T-helper 1 cell treated with Interleukin-12 subunit alpha and Interleukin-12 subunit beta and Interleukin-4 antibody, amounts not matched to agents 30 ng/mL and 1 ng/mL, for 36 hours (primary cell): ENCODE measurements around the gene HS3ST4. TPM values are rescaled to one million over a fixed set of nuclear protein-coding genes. Genes with fewer than 3 reads are reported as not detected.
"Not testable (repeated sequence)": the region's sequence is repeated elsewhere in the genome, so short reads cannot be mapped to it uniquely, and the experiment has no call there.

ENCODE experiments used
- intact Hi-C: fragments of 100-400 bp; cut with micrococcal nuclease; formaldehyde crosslinking; loops from one replicate; pipeline ENCODE4 v1.15.1; 2024
- total RNA-seq: library from RNA; stranded (reverse); gene quantifications from 2 replicates; pipeline ENCODE4 v1.2.3, GENCODE V29; 2022

HS3ST4 gene
- total RNA-seq, 1 donor from 2014 or later, result not detected

- intact Hi-C loops, result no loop called here
Measured at GRCh38 chr16:25978218-25978617, 286.5 kb downstream of the HS3ST4 start.

- intact Hi-C loops, result no loop called here
Measured at GRCh38 chr16:25988084-25988483, 296.3 kb downstream of the HS3ST4 start.

- intact Hi-C loops, result no loop called here
Measured at GRCh38 chr16:25988882-25989281, 297.1 kb downstream of the HS3ST4 start.

GRCh38 chr16:25996052-25996451 lies 304.3 kb downstream of the HS3ST4 start:
- intact Hi-C loops, result loop anchor here (10.0 kb wide), 1 partner anchor 649 kb away; no protein-coding TSS in a partner anchor

- intact Hi-C loops, result no loop called here
Measured at GRCh38 chr16:26005336-26005735, 313.6 kb downstream of the HS3ST4 start.

GRCh38 chr16:26012376-26012775 lies 320.6 kb downstream of the HS3ST4 start:
- intact Hi-C loops, result no loop called here

- intact Hi-C loops, result no loop called here
Measured at GRCh38 chr16:26015776-26016175, 324.0 kb downstream of the HS3ST4 start.

GRCh38 chr16:26016989-26017388 lies 325.2 kb downstream of the HS3ST4 start:
- intact Hi-C loops, result no loop called here

GRCh38 chr16:26019381-26020242 lies 327.9 kb downstream of the HS3ST4 start:
- intact Hi-C loops, result no loop called here

GRCh38 chr16:26026709-26027450 lies 335.1 kb downstream of the HS3ST4 start:
- intact Hi-C loops, result no loop called here

- intact Hi-C loops, result no loop called here
Measured at GRCh38 chr16:26031286-26031685, 339.5 kb downstream of the HS3ST4 start.

GRCh38 chr16:26032661-26033060 lies 340.9 kb downstream of the HS3ST4 start:
- intact Hi-C loops, result not testable (repeated sequence)

- intact Hi-C loops, result no loop called here
Measured at GRCh38 chr16:26041952-26042668, 350.4 kb downstream of the HS3ST4 start.

GRCh38 chr16:26050472-26050871 lies 358.7 kb downstream of the HS3ST4 start:
- intact Hi-C loops, result no loop called here

- intact Hi-C loops, result no loop called here
Measured at GRCh38 chr16:26051063-26051462, 359.3 kb downstream of the HS3ST4 start.

- intact Hi-C loops, result no loop called here
Measured at GRCh38 chr16:26053889-26054288, 362.1 kb downstream of the HS3ST4 start.

GRCh38 chr16:26058326-26058725 lies 366.6 kb downstream of the HS3ST4 start:
- intact Hi-C loops, result no loop called here

GRCh38 chr16:26070302-26071100 lies 378.7 kb downstream of the HS3ST4 start:
- intact Hi-C loops, result no loop called here

GRCh38 chr16:26071101-26071866 lies 379.5 kb downstream of the HS3ST4 start:
- intact Hi-C loops, result no loop called here

- intact Hi-C loops, result no loop called here
Measured at GRCh38 chr16:26078716-26079355, 387.1 kb downstream of the HS3ST4 start.
